Ishikawa (cell line): ENCODE results near the gene TMEM87B.

Source experiments
- CEBPB ChIP-seq: IDR thresholded peaks from 2 replicates; pipeline ENCODE4 v1.6.1; 2012
- CREB1 ChIP-seq: IDR thresholded peaks from 2 replicates; pipeline ENCODE4 v1.6.1; 2012; ENCODE audit warnings: low read depth
- EGR1 ChIP-seq: IDR thresholded peaks from 2 replicates; pipeline ENCODE4 v1.6.1; 2012
- EP300 ChIP-seq: IDR thresholded peaks from 2 replicates; pipeline ENCODE4 v1.6.1; 2012; ENCODE audit warnings: borderline replicate concordance
- FOXM1 ChIP-seq: IDR thresholded peaks from 2 replicates; pipeline ENCODE4 v1.6.1; 2012; ENCODE audit warnings: low read depth, borderline replicate concordance
- NFIC ChIP-seq: IDR thresholded peaks from 2 replicates; pipeline ENCODE4 v1.6.1; 2012
- RAD21 ChIP-seq: IDR thresholded peaks from 2 replicates; pipeline ENCODE4 v1.6.1; 2012; ENCODE audit warnings: low read depth
- TAF1 ChIP-seq: IDR thresholded peaks from 2 replicates; pipeline ENCODE4 v1.6.1; 2012; ENCODE audit warnings: low read depth, mild to moderate bottlenecking
- TCF12 ChIP-seq: IDR thresholded peaks from 2 replicates; pipeline ENCODE4 v1.6.1; 2012; ENCODE audit warnings: low read depth
- TEAD4 ChIP-seq: IDR thresholded peaks from 2 replicates; pipeline ENCODE4 v1.6.1; 2012
- YY1 ChIP-seq: IDR thresholded peaks from 2 replicates; pipeline ENCODE4 v1.6.1; 2012; ENCODE audit warnings: low read depth
- ZBTB7A ChIP-seq: IDR thresholded peaks from 2 replicates; pipeline ENCODE4 v1.6.1; 2012; ENCODE audit warnings: low read depth
- TF ChIP-seq, protein P1 (sequence below): IDR thresholded peaks from 2 replicates; pipeline ENCODE4 v1.6.1; 2012
- TF ChIP-seq, protein P2 (sequence below): IDR thresholded peaks from 2 replicates; pipeline ENCODE4 v1.6.1; 2012
- TF ChIP-seq, protein P3 (sequence below): IDR thresholded peaks from 2 replicates; pipeline ENCODE4 v1.6.1; 2012; ENCODE audit warnings: low read depth, mild to moderate bottlenecking

Gene TMEM87B

DNA sequence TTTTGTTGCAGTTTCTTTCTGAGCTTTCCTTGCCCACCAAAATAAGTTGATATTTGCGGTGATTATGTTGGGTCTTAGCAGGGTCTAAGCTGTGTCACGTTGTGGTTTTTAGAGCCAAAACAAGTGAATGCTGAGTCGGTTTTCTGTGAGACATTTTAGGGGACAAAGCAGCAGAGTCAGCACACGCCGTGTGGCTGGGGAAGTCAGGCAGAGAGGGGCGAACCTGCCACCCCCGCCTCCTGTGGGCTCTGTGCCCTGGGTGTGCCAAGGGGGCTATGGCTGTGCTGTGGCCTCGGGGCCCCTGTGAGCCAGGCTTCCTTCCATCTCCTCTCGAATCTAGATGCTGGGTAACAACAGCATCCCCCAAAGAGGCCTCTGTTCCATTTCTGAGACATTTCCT, 30.8 kb upstream of the TMEM87B start:
- TF ChIP-seq, protein P1, sequence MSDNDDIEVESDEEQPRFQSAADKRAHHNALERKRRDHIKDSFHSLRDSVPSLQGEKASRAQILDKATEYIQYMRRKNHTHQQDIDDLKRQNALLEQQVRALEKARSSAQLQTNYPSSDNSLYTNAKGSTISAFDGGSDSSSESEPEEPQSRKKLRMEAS, result no peak
- TF ChIP-seq CEBPB (no peak), RAD21 (no peak), FOXM1 (no peak), EGR1 (no peak), YY1 (no peak)
- TF ChIP-seq, protein P2, sequence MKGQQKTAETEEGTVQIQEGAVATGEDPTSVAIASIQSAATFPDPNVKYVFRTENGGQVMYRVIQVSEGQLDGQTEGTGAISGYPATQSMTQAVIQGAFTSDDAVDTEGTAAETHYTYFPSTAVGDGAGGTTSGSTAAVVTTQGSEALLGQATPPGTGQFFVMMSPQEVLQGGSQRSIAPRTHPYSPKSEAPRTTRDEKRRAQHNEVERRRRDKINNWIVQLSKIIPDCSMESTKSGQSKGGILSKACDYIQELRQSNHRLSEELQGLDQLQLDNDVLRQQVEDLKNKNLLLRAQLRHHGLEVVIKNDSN, result no peak

DNA sequence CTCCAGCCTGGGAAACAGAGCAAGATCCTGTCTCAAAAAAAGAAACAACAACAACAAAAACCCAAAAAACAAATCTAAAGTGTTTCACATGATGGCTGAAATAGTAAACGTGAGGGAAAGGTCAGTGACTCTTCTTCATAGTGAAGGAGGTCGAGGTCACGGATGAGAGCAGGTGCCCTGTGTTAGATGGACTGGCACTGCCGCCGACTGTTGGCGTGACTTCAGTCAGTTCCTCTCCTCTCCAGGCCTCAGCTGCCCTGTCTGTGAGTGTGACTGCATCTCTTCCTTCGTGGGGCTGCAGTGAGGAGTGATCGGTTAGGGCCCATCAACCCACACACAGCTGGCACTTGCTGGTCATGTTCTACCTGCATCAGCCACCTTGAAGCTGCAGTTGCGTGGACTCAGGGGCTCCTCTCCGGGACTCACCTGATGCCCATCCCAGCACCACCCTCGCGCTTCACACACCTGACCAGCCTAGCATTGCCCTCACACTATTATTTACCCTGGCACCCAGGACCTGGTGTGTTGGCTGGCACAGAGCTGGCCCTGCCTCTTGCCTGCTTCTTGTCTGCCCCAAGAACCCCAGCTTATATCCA, 30.1 kb upstream of the TMEM87B start:
- TF ChIP-seq CEBPB, result no peak
- TF ChIP-seq EGR1, result no peak
- no peak for TF ChIP-seq EP300
- TF ChIP-seq TEAD4, result no peak
- TF ChIP-seq NFIC, result no peak

DNA sequence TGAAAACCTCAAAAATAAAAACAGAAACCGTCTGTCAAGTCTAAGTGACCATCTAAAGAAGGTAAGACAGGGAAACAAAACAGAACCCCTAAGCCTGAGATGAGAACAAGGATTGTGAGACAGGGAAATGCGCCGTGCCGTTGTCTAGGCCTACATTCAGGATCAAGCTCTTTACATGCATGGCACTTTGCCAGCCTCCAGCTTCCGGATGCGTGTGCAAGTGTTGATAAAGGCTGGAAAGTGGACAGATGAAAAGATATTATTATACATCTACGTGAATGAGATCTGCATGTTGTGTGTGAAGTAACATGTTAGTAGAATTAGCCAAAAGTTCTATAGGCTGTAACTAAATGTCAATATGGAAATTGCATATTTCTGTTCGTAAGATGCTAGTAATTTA, 28.6 kb upstream of the TMEM87B start:
- TF ChIP-seq ZBTB7A (no peak), CEBPB (no peak), EP300 (no peak), TEAD4 (no peak), TAF1 (no peak), TCF12 (no peak), EGR1 (no peak), FOXM1 (no peak), NFIC (no peak)
- TF ChIP-seq, protein P3, sequence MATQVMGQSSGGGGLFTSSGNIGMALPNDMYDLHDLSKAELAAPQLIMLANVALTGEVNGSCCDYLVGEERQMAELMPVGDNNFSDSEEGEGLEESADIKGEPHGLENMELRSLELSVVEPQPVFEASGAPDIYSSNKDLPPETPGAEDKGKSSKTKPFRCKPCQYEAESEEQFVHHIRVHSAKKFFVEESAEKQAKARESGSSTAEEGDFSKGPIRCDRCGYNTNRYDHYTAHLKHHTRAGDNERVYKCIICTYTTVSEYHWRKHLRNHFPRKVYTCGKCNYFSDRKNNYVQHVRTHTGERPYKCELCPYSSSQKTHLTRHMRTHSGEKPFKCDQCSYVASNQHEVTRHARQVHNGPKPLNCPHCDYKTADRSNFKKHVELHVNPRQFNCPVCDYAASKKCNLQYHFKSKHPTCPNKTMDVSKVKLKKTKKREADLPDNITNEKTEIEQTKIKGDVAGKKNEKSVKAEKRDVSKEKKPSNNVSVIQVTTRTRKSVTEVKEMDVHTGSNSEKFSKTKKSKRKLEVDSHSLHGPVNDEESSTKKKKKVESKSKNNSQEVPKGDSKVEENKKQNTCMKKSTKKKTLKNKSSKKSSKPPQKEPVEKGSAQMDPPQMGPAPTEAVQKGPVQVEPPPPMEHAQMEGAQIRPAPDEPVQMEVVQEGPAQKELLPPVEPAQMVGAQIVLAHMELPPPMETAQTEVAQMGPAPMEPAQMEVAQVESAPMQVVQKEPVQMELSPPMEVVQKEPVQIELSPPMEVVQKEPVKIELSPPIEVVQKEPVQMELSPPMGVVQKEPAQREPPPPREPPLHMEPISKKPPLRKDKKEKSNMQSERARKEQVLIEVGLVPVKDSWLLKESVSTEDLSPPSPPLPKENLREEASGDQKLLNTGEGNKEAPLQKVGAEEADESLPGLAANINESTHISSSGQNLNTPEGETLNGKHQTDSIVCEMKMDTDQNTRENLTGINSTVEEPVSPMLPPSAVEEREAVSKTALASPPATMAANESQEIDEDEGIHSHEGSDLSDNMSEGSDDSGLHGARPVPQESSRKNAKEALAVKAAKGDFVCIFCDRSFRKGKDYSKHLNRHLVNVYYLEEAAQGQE, result no peak
- TF ChIP-seq, protein P1, result no peak
- TF ChIP-seq, protein P2, result no peak

DNA sequence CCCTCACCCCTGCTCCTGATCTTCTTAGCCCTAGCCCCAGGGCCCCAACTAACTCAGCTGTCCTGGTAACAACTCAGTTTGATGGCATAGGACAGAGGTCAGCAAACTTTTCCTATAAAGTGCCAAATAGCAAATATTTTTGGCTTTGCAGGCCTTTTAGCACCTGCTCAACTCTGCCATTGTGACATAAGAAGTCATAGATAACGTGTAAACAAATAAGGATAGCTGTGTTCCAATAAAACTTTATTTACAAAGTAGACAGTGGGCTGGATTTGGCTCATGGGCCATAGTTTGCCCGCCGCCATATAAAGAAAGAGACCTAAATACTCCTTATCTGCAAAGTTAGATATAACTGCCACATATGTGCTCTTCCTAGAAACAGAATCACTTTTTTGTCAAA, 27.3 kb upstream of the TMEM87B start:
- TF ChIP-seq CEBPB, result no peak

DNA sequence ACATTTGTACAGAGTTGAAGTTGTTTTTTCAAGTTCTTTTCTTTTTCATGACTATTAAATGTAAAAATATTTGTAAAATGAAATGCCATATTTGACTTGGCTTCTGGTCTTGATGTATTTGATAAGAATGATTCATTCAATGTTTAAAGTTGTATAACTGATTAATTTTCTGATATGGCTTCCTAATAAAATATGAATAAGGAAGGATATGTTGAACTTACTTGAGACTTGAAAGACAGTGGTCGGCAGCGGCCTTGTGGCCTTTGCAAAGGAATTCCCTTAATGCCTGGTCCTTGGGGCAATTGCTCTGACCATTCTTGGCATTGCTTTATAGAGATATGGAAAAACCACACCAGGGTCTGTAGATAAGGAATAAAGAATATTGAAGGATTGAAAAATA, 25.9 kb upstream of the TMEM87B start:
- TF ChIP-seq TCF12 (no peak), CEBPB (no peak), CREB1 (no peak)

DNA sequence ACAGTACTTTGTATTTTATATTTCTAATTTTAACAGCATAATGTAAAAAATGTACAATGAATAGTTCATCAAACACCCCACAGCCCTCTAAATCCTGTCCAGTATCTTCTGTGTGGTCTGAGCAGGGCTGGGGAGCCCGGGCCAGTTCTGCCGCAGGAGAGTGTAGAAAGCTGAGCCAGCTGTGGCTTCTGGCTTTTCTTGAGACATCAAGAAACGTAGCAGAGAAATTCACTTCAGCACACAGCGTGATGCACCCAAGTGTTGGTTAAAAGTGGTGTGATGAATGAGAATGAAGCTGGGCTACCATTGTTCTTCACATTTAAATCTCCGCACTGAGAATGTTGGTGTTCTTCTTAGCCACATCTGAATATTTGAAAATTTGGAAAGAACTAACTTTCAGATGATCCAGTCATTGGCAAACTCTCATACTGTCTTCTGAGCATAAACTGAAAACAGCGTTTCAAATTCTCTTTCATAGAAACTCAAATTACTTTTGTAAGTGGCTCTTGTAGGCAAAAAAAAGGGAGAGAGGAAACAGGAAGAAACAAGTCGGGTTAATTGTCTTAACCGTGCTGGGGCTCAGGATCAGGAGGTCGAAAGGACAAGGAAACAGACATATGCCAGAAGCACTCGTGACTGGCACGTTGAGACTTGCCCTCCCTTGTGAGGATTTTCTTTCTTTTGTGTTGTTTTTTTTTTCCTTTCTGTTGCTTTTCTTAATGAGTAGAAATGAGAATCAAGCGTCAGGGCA, 23.4 kb upstream of the TMEM87B start:
- TF ChIP-seq TCF12 (no peak), TEAD4 (no peak), CEBPB (no peak), RAD21 (no peak), TAF1 (no peak), FOXM1 (no peak), YY1 (no peak), NFIC (no peak), EP300 (no peak), EGR1 (no peak)
- TF ChIP-seq, protein P1, result no peak
- TF ChIP-seq, protein P2, result no peak
- TF ChIP-seq, protein P3, result no peak
